ENCODE measurements around the gene TMEM80. TPM values are rescaled to one million over a fixed set of nuclear protein-coding genes. Genes with fewer than 3 reads are reported as not detected.

The TMEM80 gene
- total RNA-seq, 1 donor, result 9.4 TPM

- TF ChIP-seq, protein P1, sequence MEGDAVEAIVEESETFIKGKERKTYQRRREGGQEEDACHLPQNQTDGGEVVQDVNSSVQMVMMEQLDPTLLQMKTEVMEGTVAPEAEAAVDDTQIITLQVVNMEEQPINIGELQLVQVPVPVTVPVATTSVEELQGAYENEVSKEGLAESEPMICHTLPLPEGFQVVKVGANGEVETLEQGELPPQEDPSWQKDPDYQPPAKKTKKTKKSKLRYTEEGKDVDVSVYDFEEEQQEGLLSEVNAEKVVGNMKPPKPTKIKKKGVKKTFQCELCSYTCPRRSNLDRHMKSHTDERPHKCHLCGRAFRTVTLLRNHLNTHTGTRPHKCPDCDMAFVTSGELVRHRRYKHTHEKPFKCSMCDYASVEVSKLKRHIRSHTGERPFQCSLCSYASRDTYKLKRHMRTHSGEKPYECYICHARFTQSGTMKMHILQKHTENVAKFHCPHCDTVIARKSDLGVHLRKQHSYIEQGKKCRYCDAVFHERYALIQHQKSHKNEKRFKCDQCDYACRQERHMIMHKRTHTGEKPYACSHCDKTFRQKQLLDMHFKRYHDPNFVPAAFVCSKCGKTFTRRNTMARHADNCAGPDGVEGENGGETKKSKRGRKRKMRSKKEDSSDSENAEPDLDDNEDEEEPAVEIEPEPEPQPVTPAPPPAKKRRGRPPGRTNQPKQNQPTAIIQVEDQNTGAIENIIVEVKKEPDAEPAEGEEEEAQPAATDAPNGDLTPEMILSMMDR (IDR thresholded peaks at IDR 0.05; ENCODE audit: insufficient read depth, low read length), result no peak
- H3K4me3 ChIP-seq (ENCODE audit: low read depth, low read length), result no peak overlapping the region
- DNase-seq (ENCODE audit: low read depth), result no peak
Measured at GRCh38 chr11:656426-656825, 39.2 kb upstream of the TMEM80 start.

GRCh38 chr11:656866-657265, 38.8 kb upstream of the TMEM80 start:
- TF ChIP-seq, protein P1 (IDR thresholded peaks at IDR 0.05; ENCODE audit: insufficient read depth, low read length), result no peak
- H3K4me3 ChIP-seq (ENCODE audit: low read depth, low read length), result no peak overlapping the region
- no peak for DNase-seq (ENCODE audit: low read depth)

DNA sequence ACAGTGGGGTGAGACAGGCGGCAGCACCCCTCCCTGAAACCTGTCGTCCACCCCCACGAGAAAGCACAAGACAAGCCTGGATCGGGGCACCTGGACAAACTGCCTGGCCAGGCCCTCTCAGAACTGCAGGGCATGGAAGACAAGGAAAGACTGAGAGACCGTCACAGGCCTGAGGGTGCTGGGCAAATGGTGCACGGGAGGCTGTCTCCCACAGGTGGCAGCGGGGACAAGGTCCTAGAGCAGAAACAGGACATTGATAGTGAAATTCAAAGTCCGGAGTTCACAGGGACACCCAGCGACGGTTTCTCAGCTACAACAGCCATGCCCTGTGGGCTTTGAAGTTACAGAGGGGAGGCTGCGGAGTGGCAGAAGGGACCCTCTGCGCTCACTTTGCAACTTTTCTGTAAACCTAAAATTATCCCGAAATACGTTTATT, 37.9 kb upstream of the TMEM80 start:
- TF ChIP-seq, protein P1 (IDR thresholded peaks at IDR 0.05; ENCODE audit: insufficient read depth, low read length), result no peak
- DNase-seq (ENCODE audit: low read depth), result no peak
- H3K4me3 ChIP-seq (ENCODE audit: low read depth, low read length), result no peak overlapping the region

- no peak for DNase-seq (ENCODE audit: low read depth)
- no peak overlapping the region for H3K4me3 ChIP-seq (ENCODE audit: low read depth, low read length)
- TF ChIP-seq, protein P1 (IDR thresholded peaks at IDR 0.05; ENCODE audit: insufficient read depth, low read length), result no peak
Measured at GRCh38 chr11:659532-660085, 36.0 kb upstream of the TMEM80 start.

- H3K4me3 ChIP-seq (ENCODE audit: low read depth, low read length), result no peak overlapping the region
- TF ChIP-seq, protein P1 (IDR thresholded peaks at IDR 0.05; ENCODE audit: insufficient read depth, low read length), result no peak
- DNase-seq (ENCODE audit: low read depth), result no peak
Measured at GRCh38 chr11:660281-660680, 35.3 kb upstream of the TMEM80 start.

- no peak for DNase-seq (ENCODE audit: low read depth)
Measured at GRCh38 chr11:660681-661444, 34.8 kb upstream of the TMEM80 start.

More at GRCh38 chr11:660681-661444, 34.8 kb upstream of the TMEM80 start:
- H3K4me3 ChIP-seq (ENCODE audit: low read depth, low read length), result no peak overlapping the region
- TF ChIP-seq, protein P1 (IDR thresholded peaks at IDR 0.05; ENCODE audit: insufficient read depth, low read length), result no peak
